Measurements from ENCODE around the gene CREBZF. TPM values are rescaled to one million over a fixed set of nuclear protein-coding genes. Genes with fewer than 3 reads are reported as not detected.
A peak's percentile ranks its signal among the peaks of the same experiment; 100 is the strongest.
"Not testable (repeated sequence)": the region's sequence is repeated elsewhere in the genome, so short reads cannot be mapped to it uniquely, and the experiment has no call there.

The CREBZF gene
- total RNA-seq, 2 donors from 2014 or later: 46.1 to 84.6 TPM

- peak overlapping the region; percentile 97 for H3K4me3 Mint-ChIP-seq
- DNase-seq (ENCODE audit: low spot score) (no peak), ATAC-seq (no peak)
- no peak overlapping the region for H3K27ac Mint-ChIP-seq
- no peaks in the 10 kb centered on the region for H3K9me3 Mint-ChIP-seq
- no peaks in the 10 kb centered on the region for H3K27me3 Mint-ChIP-seq
- peaks cover 38% of the 10 kb centered on the region for H3K36me3 Mint-ChIP-seq
- peaks cover 34 to 51% of the 10 kb centered on the region in 2 donors for H3K4me1 Mint-ChIP-seq (ENCODE audit: low read depth in 2 of 2)
Measured at GRCh38 chr11:85661972-85662664, 2.8 kb downstream of the CREBZF start.

- Mint-ChIP-seq H3K27ac (no peak overlapping the region), H3K9me3 (no peaks in the 10 kb centered on the region), H3K27me3 (no peaks in the 10 kb centered on the region), H3K4me3 (no peak overlapping the region), H3K4me1 (ENCODE audit: low read depth in 2 of 2) (peaks cover 33 to 44% of the 10 kb centered on the region in 2 donors), H3K36me3 (peaks cover 37% of the 10 kb centered on the region)
- DNase-seq (ENCODE audit: low spot score) (no peak), ATAC-seq (no peak)
Measured at GRCh38 chr11:85658180-85658579, 6.7 kb downstream of the CREBZF start.

GRCh38 chr11:85656777-85657176, 8.2 kb downstream of the CREBZF start:
- Mint-ChIP-seq H3K27ac (peak overlapping the region in 1 of 2 donors; percentile 2), H3K36me3 (peaks cover 32% of the 10 kb centered on the region), H3K27me3 (no peaks in the 10 kb centered on the region), H3K4me1 (ENCODE audit: low read depth in 2 of 2) (peaks cover 33 to 48% of the 10 kb centered on the region in 2 donors), H3K4me3 (no peak overlapping the region), H3K9me3 (no peaks in the 10 kb centered on the region)
- DNase-seq (ENCODE audit: low spot score) (no peak), ATAC-seq (no peak)

- not testable (repeated sequence) for H3K9me3 Mint-ChIP-seq; DNase-seq (ENCODE audit: low spot score); ATAC-seq; H3K27ac Mint-ChIP-seq; H3K4me3 Mint-ChIP-seq; H3K27me3 Mint-ChIP-seq
- peaks cover 12% of the 10 kb centered on the region for H3K36me3 Mint-ChIP-seq
- H3K4me1 Mint-ChIP-seq (ENCODE audit: low read depth in 2 of 2): peaks cover 21 to 32% of the 10 kb centered on the region in 2 donors
Measured at GRCh38 chr11:85654343-85654742, 10.6 kb downstream of the CREBZF start.

- DNase-seq (ENCODE audit: low spot score) (no peak), ATAC-seq (no peak)
- Mint-ChIP-seq H3K36me3 (peaks cover 12% of the 10 kb centered on the region), H3K4me3 (no peak overlapping the region), H3K27me3 (no peaks in the 10 kb centered on the region), H3K9me3 (no peaks in the 10 kb centered on the region), H3K27ac (peak overlapping the region; percentile 39 to 81), H3K4me1 (ENCODE audit: low read depth in 2 of 2) (peaks cover 26 to 36% of the 10 kb centered on the region in 2 donors)
Measured at GRCh38 chr11:85652786-85653447, 12.0 kb downstream of the CREBZF start.

- Mint-ChIP-seq H3K4me3 (no peak overlapping the region), H3K9me3 (no peaks in the 10 kb centered on the region), H3K27ac (no peak overlapping the region), H3K27me3 (no peaks in the 10 kb centered on the region), H3K4me1 (ENCODE audit: low read depth in 2 of 2) (peaks cover 28 to 31% of the 10 kb centered on the region in 2 donors), H3K36me3 (peaks cover 6% of the 10 kb centered on the region)
- DNase-seq (ENCODE audit: low spot score) (no peak), ATAC-seq (no peak)
Measured at GRCh38 chr11:85651118-85651517, 13.8 kb downstream of the CREBZF start.

GRCh38 chr11:85647604-85648299, 17.2 kb downstream of the CREBZF start, which contains the start of gene TMEM126A:
Gene TMEM126A, plus strand, starts transcription at chr11:85647967. Its CDS starts 2,289 bp downstream, at chr11:85650256.
- Mint-ChIP-seq H3K36me3 (no peaks in the 10 kb centered on the region), H3K27me3 (peaks cover 8 to 33% of the 10 kb centered on the region in 2 donors), H3K27ac (peak within 1 kb of the TSS; percentile 79 to 98), H3K4me3 (peak within 1 kb of the TSS; percentile 92), H3K9me3 (no peaks in the 10 kb centered on the region), H3K4me1 (ENCODE audit: low read depth in 2 of 2) (peaks cover 16 to 18% of the 10 kb centered on the region in 2 donors)
- DNase-seq (ENCODE audit: low spot score): peak; percentile 93
- ATAC-seq: peak; percentile 99

GRCh38 chr11:85647078-85647477, 17.9 kb downstream of the CREBZF start:
- Mint-ChIP-seq H3K27me3 (peaks cover 11 to 40% of the 10 kb centered on the region in 2 donors), H3K27ac (peak overlapping the region; percentile 79 to 98), H3K4me1 (ENCODE audit: low read depth in 2 of 2) (peaks cover 12 to 15% of the 10 kb centered on the region in 2 donors), H3K36me3 (no peaks in the 10 kb centered on the region), H3K9me3 (no peaks in the 10 kb centered on the region), H3K4me3 (peak overlapping the region; percentile 92)
- DNase-seq (ENCODE audit: low spot score) (no peak), ATAC-seq (no peak)

GRCh38 chr11:85643191-85643614, 21.7 kb downstream of the CREBZF start:
- Mint-ChIP-seq H3K4me3 (no peak overlapping the region), H3K27me3 (peaks cover 13 to 44% of the 10 kb centered on the region in 2 donors), H3K9me3 (no peaks in the 10 kb centered on the region), H3K36me3 (peaks cover 17% of the 10 kb centered on the region), H3K27ac (no peak overlapping the region), H3K4me1 (ENCODE audit: low read depth in 2 of 2) (peaks cover 0 to 7% of the 10 kb centered on the region in 2 donors)
- ATAC-seq (no peak), DNase-seq (ENCODE audit: low spot score) (no peak)

GRCh38 chr11:85634747-85635146, 30.2 kb downstream of the CREBZF start:
- H3K36me3 Mint-ChIP-seq: peaks cover 19% of the 10 kb centered on the region
- no peak overlapping the region for H3K4me3 Mint-ChIP-seq
- H3K9me3 Mint-ChIP-seq: no peaks in the 10 kb centered on the region
- DNase-seq (ENCODE audit: low spot score) (no peak), ATAC-seq (no peak)
- no peaks in the 10 kb centered on the region for H3K27me3 Mint-ChIP-seq
- H3K27ac Mint-ChIP-seq: no peak overlapping the region
- H3K4me1 Mint-ChIP-seq (ENCODE audit: low read depth in 2 of 2): peaks cover 0 to 3% of the 10 kb centered on the region in 2 donors

GRCh38 chr11:85628771-85629341, 36.1 kb downstream of the CREBZF start:
- DNase-seq (ENCODE audit: low spot score): peak; percentile 65
- Mint-ChIP-seq H3K27ac (peak overlapping the region; percentile 82 to 91), H3K27me3 (peaks cover 2 to 12% of the 10 kb centered on the region in 2 donors), H3K4me3 (peak overlapping the region; percentile 97), H3K36me3 (no peaks in the 10 kb centered on the region), H3K4me1 (ENCODE audit: low read depth in 2 of 2) (peaks cover 17 to 18% of the 10 kb centered on the region in 2 donors), H3K9me3 (no peaks in the 10 kb centered on the region)
- ATAC-seq: no peak

- H3K27me3 Mint-ChIP-seq: peaks cover 2 to 15% of the 10 kb centered on the region in 2 donors
- H3K27ac Mint-ChIP-seq: peak within 1 kb of the TSS; percentile 82 to 91
- peak; percentile 98 for DNase-seq (ENCODE audit: low spot score)
- no peaks in the 10 kb centered on the region for H3K36me3 Mint-ChIP-seq
- no peaks in the 10 kb centered on the region for H3K9me3 Mint-ChIP-seq
- H3K4me3 Mint-ChIP-seq: peak within 1 kb of the TSS; percentile 97
- peak; percentile 99 to 100 for ATAC-seq
- peaks cover 17 to 18% of the 10 kb centered on the region in 2 donors for H3K4me1 Mint-ChIP-seq (ENCODE audit: low read depth in 2 of 2)
Measured at GRCh38 chr11:85627998-85628770, 36.7 kb downstream of the CREBZF start, which contains the start of gene TMEM126B. Gene TMEM126B, plus strand, starts transcription at chr11:85628593. Its CDS starts 15 bp downstream, at chr11:85628608.

Data from natural killer cell treated with Interleukin-12 subunit alpha and Interleukin-12 subunit beta and Interleukin-15 and Interleukin-18, amount 100 ng/mL, for 72 hours (primary cell).